Kidney (tissue), 14 donors: ENCODE measurements around the gene DARS1. TPM values are rescaled to one million over a fixed set of nuclear protein-coding genes. Genes with fewer than 3 reads are reported as not detected.
"Not testable (repeated sequence)": the region's sequence is repeated elsewhere in the genome, so short reads cannot be mapped to it uniquely, and the experiment has no call there.

Source experiments
- DNase-seq, 5 donors: peaks; one replicate each; pipeline ENCODE4 v3.0.0-alpha.2; 2013 to 2020
- FAIRE-seq: peaks from 2 replicates; lab custom pipeline; 2012; peaks lifted over from hg19 to GRCh38; lab: Jason Lieb, UNC
- H3K27ac ChIP-seq, 2 donors: one replicate each; pipeline ENCODE4 v1.7.0; 2013; ENCODE audit warnings: low read depth in 2 of 2, low read length in 2 of 2, inconsistent platforms in 1 of 2
- H3K27me3 ChIP-seq: one replicate; pipeline ENCODE4 v1.7.1; 2013; ENCODE audit warnings: low read length, inconsistent platforms; ENCODE audit not compliant: control insufficient read depth, insufficient read depth
- H3K36me3 ChIP-seq, 3 donors: one replicate each; pipeline versions ENCODE4 v1.7.0 to v1.7.1; 2013; ENCODE audit warnings: low read length in 3 of 3, control low read depth in 1 of 3, inconsistent platforms in 1 of 3; ENCODE audit not compliant: insufficient read depth in 3 of 3, control insufficient read depth in 2 of 3
- H3K4me1 ChIP-seq, 3 donors: one replicate each; pipeline versions ENCODE4 v1.7.0 to v1.7.1; 2013; ENCODE audit warnings: low read length in 3 of 3, inconsistent platforms in 1 of 3, low read depth in 1 of 3; ENCODE audit not compliant: control insufficient read depth in 2 of 3, insufficient read depth in 2 of 3
- H3K4me3 ChIP-seq, 3 donors: one replicate each; pipeline versions ENCODE4 v1.7.0 to v1.8.1; 2013; ENCODE audit warnings: low read length in 3 of 3, control low read depth in 1 of 3, inconsistent platforms in 1 of 3
- H3K9ac ChIP-seq, 3 donors: one replicate each; pipeline versions ENCODE4 v1.7.0 to v1.7.1; 2013; ENCODE audit warnings: low read length in 3 of 3, control low read depth in 1 of 3, inconsistent platforms in 1 of 3
- H3K9me3 ChIP-seq, 3 donors: one replicate each; pipeline versions ENCODE4 v1.7.0 to v1.7.1; 2013; ENCODE audit warnings: low read length in 3 of 3, control low read depth in 1 of 3, inconsistent platforms in 1 of 3; ENCODE audit not compliant: control insufficient read depth in 2 of 3, insufficient read depth in 1 of 3
- intact Hi-C: fragments of 100-400 bp; cut with DNase I; formaldehyde crosslinking; loops from one replicate; pipeline ENCODE4 v1.11.1; 2022
- polyA plus RNA-seq: library from polyadenylated mRNA; stranded (reverse); fragments of 350-450 nt; fragmentation: Illumina TruSeq; extraction: RNeasy Lipid Tissue Mini Kit (QIAGEN cat#74804); gene quantifications from one replicate; pipeline ENCODE4 v1.2.3, GENCODE V29; 2014; ENCODE audit warnings: low read depth, low replicate concordance; ENCODE audit not compliant: insufficient read depth
- total RNA-seq: library from RNA; stranded (reverse); fragmentation: NEBNext Ultra II Directional; extraction: Animal tissue kit (Norgen Biotek cat#: 25700); gene quantifications from one replicate; pipeline ENCODE4 v1.2.1, GENCODE V29; 2021
- TF ChIP-seq, protein P1 (sequence below): IDR thresholded peaks from 3 replicates; pipeline ENCODE4 v1.5.1; 2012; ENCODE audit warnings: mild to moderate bottlenecking, moderate library complexity, borderline replicate concordance; ENCODE audit not compliant: insufficient read depth; ENCODE audit errors: extremely low read depth
- donor health status: control.
- donor health status: control.
- donor health status: control.
- donor health status: control.
- donor health status: control.
- donor health status: DM: yes; HTN: yes; CAD: no.
- donor health status: Normal renal cell carcinoma (clear cell type).

DARS1 gene
- total and polyA plus RNA-seq, 2 donors from 2014 or later, result 39.5 to 77.4 TPM

- Histone ChIP-seq H3K4me1 (no peaks in the 10 kb centered on the region), H3K27ac (no peak overlapping the region), H3K4me3 (no peak overlapping the region), H3K9me3 (no peaks in the 10 kb centered on the region), H3K27me3 (no peaks in the 10 kb centered on the region), H3K9ac (no peak overlapping the region), H3K36me3 (peaks cover 3 to 14% (median 10%) of the 10 kb centered on the region in 3 donors)
- FAIRE-seq (no peak), DNase-seq (no peak)
- TF ChIP-seq, protein P1, sequence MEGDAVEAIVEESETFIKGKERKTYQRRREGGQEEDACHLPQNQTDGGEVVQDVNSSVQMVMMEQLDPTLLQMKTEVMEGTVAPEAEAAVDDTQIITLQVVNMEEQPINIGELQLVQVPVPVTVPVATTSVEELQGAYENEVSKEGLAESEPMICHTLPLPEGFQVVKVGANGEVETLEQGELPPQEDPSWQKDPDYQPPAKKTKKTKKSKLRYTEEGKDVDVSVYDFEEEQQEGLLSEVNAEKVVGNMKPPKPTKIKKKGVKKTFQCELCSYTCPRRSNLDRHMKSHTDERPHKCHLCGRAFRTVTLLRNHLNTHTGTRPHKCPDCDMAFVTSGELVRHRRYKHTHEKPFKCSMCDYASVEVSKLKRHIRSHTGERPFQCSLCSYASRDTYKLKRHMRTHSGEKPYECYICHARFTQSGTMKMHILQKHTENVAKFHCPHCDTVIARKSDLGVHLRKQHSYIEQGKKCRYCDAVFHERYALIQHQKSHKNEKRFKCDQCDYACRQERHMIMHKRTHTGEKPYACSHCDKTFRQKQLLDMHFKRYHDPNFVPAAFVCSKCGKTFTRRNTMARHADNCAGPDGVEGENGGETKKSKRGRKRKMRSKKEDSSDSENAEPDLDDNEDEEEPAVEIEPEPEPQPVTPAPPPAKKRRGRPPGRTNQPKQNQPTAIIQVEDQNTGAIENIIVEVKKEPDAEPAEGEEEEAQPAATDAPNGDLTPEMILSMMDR, result no peak
- intact Hi-C loops, result no loop called here
Observed at GRCh38 chr2:135974036-135974435, 11.4 kb downstream of the DARS1 start.

DNA sequence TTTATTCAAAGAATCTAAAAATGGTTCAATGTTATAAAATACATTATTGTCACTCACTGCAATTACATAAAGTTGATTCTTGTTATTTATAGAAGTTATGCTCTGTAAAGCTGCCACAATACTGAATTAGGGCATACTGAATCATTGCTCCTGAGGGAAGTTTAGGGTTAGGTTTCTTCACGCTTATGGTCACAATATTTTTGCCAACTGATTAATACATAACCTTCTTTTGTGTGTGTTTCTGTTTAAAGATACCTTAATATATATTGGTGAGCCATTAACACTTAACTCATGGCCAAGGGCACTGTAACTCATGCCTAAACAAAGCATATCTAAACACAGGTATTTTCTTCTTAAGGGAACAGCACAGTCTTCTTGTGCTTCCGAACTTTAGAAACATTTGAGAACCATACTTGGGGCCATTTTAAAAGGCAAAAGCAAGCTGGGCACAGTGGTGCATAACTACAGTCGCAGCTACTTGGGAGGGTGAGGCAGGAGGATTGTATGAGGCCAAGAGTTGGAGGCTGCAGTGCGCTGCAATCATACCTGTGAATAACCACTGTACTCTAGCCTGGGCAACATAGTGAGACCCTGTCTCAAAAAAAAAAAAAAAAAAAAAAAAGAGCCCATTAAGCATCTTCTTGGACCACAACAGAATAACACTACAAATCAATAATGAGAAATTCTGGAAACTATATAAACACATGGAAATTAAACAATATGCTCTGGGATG, 15.6 kb downstream of the DARS1 start:
- Histone ChIP-seq H3K9ac (no peak overlapping the region), H3K9me3 (no peaks in the 10 kb centered on the region), H3K4me1 (no peaks in the 10 kb centered on the region), H3K27me3 (no peaks in the 10 kb centered on the region), H3K4me3 (no peak overlapping the region), H3K36me3 (peaks cover 0 to 7% (median 0%) of the 10 kb centered on the region in 3 donors), H3K27ac (no peak overlapping the region)
- intact Hi-C loops, result no loop called here
- FAIRE-seq (no peak), DNase-seq (no peak)
- TF ChIP-seq, protein P1, result no peak

GRCh38 chr2:135965756-135966155, 19.7 kb downstream of the DARS1 start:
- intact Hi-C loops, result no loop called here
- Histone ChIP-seq H3K27me3 (no peaks in the 10 kb centered on the region), H3K36me3 (no peaks in the 10 kb centered on the region), H3K4me3 (no peak overlapping the region), H3K9ac (no peak overlapping the region), H3K9me3 (no peaks in the 10 kb centered on the region), H3K27ac (no peak overlapping the region), H3K4me1 (peaks cover 0 to 8% (median 3%) of the 10 kb centered on the region in 3 donors)
- TF ChIP-seq, protein P1, result no peak
- DNase-seq (no peak), FAIRE-seq (no peak)

DNA sequence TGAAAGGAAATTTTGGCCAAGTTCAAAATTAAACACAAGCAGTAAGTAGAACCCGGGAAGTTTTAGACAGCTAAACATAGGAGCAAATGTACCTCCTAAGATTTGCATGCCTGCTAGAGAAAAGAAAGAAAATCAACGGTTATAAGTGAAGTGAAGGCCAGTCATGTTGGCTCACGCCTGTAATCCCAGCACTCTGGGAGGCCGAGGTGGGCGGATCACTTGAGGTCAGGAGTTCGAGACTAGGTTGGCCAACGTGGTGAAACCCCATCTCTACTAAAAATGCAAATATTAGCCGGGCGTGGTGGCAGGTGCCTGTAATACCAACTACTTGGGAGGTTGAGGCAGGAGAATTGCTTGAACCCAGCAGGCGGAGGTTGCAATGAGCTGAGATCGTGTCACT, 21.0 kb downstream of the DARS1 start:
- H3K9ac ChIP-seq, H3K4me1 ChIP-seq, H3K4me3 ChIP-seq, DNase-seq, FAIRE-seq, H3K27me3 ChIP-seq, H3K27ac ChIP-seq, intact Hi-C loops, H3K9me3 ChIP-seq, H3K36me3 ChIP-seq: not testable (repeated sequence)
